GM21526 (cell line): ENCODE measurements around the gene SNX2.
A peak's percentile ranks its signal among the peaks of the same experiment; 100 is the strongest.
"Not testable (repeated sequence)": the region's sequence is repeated elsewhere in the genome, so short reads cannot be mapped to it uniquely, and the experiment has no call there.

ENCODE experiments used
- ATAC-seq: cut with Tn5 transposase; IDR thresholded peaks from one replicate; pipeline ENCODE4 v1.9.1; 2021; ENCODE audit warnings: moderate library complexity; ENCODE audit not compliant: unreplicated experiment, low FRiP score

Gene SNX2

DNA sequence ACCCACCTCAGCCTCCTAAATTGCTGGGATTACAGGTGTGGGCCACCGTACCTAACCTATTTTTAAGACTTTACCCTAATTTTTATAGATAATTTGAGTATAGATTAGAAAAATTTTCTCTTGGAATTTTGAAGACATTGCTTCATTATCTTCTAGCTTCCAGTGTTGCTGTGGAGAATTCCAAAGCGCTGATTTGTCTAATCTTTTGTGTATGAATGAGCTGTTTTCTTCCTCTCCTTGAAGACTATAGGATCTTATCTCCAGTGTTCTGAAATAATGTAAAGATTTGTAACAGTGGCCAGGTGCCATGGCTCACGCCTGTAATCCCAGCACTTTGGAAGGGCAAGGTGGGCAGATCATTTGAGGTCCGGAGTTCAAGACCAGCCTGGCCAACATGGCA lies 64.9 kb downstream of the SNX2 start:
- ATAC-seq = no peak

DNA sequence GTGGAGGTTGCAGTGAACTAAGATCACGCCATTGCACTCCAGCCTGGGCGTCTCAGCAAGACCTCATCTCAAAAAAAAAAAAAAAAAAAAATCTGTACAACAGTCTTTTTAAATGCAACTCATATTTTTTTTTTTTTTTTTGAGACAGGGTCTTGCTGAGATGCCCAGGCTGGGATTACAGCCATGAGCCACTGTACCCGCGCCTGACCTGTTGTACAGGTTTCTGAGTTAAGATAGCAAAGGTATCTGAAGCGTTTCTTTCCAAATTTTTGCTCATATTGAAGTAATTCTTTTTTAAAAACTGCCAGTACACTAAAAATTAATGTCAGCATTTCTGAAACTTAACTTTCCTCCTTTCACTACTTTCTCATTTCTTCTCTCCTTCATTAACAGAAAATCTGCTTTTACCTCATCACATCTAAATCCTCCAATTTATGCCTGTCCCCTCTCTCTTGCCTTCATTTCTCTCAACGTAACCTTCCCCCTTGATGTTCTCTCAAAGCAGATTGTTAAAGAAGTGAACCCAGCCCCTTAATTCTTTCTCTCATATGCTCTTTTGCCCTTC lies 67.2 kb downstream of the SNX2 start:
- ATAC-seq = no peak

DNA sequence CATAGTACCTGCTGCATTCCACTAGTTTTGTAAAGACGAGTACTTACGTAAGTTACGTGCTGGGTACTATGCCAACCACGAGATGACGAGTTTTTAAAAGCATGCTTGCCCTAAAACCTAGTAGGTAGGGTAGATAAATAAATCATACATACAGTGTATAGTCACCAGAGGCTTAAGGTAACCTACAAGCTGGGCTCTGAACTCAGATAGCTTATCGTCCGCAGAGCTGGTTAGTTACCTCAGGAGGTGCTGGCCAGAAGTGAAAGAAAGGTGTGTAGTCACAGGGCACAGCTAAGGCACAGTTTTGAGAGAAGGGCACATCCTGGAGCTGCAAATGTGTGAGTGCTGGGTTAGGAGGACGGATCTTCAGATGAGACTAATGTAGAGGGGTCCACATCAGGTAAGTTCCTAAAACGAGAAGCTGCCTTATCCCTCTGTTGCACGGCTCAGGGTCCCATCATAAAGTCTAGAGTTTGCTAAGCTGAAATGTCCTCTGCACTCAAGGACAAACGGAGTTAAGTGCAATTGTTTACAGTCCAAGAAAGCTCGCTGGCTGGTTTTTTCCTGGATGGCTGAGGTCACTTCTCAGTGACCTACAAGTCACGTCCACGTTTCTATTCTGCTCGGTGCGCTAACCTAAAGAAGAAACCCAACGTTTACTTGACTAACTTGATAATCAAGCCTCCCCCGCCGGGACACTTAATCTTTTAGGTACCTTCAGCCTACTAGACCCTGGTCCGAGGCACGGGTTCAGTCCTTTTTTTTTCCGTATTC lies 69.4 kb downstream of the SNX2 start:
- ATAC-seq = peak; percentile 0

DNA sequence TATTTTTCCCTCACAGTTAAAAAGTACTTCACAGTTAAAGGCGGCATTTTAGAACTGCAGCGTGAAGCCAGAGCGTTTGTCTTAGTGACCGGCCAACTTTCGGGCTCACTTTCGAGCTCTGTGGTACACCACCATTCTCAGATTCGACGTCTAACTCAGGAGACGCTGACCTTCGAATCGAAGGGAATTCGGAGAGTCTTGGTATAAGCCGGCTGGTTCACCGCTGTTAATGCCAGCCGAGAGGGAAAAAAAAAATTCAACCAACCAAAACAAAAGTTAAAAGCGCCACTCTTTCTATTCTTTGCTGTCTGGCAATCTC lies 70.0 kb downstream of the SNX2 start:
- ATAC-seq = peak; percentile 47

DNA sequence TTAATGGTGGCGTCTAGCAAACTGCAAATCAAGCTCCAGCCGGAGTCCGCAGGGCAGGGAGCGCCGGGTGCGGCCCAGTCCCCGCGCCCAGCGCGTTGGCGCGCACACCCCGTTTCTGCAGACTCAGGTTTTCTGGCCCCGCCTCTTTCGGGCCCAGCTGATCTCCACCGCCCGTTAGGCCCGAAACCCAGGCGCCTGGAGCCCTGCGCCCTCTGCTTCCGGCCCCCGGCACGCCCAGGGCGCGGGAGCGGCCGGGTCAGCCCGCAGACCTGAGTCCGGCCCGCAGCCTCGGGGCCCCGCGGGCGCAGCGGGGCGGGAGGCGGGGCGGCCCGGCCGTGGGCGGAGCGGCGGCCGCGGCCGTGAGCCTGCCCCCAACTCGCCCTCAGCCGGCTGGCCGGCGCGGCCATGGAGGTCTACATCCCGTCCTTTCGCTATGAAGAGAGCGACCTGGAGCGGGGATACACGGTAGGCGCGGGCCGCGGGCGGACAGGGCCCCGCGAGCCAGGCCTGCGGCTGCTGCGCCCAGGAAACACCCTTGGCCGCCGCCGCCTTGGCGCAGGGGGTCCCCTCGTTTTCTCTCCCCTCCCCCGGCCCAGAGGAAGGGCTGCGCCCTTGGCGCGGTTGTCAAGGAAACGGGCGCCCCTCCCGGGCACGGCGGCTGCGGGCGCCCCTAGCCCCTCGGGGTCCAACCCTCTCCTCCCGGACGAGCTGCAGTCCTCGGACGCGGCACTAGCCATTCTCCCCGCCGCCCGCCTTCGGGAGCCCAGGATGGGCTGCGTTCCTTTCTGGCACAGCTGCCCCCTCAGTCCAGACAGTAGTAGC lies 70.6 kb downstream of the SNX2 start, which contains the start of gene SNX24:
SNX24 (plus strand) TSS at position 385 of the 822 bp plus-strand sequence; CDS start at position 406, 21 bp downstream.
- ATAC-seq = peak; percentile 74

DNA sequence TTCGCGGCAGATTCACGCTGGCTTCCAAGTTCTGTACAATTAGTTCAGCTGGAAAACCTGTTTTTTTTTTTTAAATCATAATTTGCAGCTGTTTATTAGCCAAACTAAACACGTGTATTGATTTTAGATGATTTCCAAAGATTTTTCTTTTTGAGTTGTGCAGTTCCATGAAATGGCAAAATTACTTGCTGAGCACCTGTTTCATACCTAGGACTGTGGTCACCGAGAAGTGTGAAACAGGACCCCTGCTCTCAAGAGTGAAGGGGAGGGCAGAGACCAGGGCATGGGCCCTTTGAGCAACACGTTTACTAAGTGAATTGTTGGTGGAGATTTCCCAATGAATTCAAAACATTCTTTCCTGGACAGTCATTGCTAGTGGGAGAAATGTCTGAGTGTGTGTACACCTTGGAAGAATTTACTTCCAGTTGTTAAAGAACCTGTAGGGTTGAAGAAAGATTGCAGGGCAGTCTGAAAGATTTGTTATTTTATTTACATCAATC lies 71.2 kb downstream of the SNX2 start:
- ATAC-seq = no peak

DNA sequence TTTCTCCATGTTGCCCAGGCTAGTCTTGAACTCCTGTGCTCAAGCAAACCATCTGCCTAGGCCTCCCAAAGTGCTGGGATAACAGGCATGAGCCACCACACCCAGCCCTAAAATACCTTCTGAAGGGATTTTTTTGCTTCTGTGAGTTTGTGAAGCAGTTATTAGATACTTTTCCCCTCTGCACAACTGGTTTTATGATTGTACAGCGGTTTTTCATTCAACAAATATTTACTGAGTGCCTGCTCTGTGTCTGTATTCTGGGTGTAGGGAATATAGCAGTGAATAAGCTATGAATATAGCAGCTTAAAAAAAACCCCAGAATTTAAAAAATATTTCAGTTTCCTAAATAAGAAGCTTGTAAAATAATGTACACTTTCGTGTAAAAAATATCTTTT lies 72.8 kb downstream of the SNX2 start:
- ATAC-seq = no peak

DNA sequence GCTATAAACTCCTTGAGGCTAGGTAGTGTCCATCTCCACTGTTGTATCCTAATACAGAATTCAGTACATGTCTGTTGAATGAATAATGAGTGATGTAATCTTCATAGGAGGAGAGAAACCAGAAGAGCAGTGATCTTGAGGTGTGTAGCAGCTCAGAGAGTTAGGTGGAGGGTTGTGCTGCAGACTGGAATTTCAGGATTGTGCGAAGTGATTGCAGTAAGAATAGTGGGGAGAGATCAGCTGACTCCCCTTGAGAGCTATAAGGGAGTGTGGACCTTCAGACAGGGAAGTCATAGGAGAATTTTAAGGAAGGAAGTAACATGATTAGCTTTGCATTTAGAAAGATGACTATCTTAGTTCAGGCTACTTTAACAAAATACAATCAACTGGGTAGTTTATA lies 74.9 kb downstream of the SNX2 start:
- no peak for ATAC-seq

DNA sequence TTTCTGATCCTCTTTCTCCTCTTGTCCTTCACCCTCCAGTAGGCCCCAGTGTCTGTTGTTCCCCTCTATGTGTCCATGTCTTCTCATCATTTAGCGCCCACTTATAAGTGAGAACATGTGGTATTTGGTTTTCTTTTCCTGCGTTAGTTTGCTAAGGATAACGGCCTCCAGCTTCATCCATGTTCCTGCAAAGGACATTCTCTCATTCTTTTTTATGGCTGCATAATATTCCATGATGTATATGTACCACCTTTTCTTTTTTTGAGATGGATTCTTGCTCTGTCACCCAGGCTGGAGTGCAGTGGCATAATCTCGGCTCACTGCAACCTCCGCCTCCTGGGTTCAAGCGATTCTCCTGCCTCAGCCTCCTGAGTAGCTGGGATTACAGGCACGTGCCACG lies 82.7 kb downstream of the SNX2 start:
- ATAC-seq = not testable (repeated sequence)

DNA sequence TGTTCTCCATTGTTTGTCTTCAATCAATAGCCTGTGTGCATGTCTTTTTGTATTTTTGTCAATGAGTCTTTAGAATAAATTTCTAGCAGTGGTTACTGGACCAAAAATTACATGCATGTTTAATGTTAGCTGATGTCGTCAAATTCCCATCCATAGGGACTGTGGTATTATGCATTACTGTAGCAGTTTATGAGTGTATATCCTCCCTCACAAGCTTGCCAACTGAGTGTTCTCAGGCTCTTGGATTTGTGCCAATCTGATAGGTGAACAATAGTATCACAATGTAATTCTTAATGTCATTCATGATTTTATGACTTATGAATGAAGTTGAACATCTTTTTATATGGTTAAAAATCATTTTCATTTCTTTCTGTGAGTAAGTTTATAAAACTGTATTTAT lies 83.6 kb downstream of the SNX2 start:
- ATAC-seq = no peak

DNA sequence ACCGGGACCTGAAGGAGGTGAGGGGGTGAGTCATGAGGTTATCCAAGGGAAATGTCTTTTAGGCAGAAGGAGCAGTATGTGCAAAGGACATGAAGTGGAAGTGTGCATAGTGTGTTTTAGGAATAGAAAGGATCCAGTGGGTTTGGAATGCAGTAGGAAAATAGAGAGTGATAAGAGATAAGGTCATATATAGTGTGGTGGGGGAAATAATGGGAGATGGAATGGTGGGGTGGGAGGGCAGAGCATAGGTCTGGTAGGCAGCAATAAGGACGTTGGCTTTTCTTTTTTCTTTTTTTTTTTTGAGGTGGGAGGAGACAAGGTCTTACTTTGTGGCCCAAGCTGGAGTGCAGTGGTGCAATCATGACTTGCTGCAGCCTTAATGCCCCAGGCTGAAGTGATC lies 88.4 kb downstream of the SNX2 start:
- no peak for ATAC-seq

DNA sequence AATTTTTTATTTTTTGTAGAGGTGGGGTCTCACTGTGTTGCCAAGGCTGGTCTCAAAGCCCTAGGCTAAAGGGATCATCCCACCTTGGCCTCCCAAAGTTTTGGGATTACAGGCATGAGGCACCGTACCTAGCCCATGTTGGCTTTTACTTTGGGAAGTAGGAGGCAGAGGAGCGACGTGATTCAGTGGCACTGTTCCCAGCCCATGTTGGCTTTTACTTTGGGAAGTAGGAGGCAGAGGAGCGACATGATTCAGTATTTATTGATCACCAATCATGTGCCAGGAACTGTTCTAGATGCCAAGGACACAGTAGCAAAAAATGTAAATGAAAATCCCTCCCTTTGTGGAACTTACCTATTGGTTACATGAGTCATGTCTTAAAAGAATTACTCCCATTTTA lies 88.8 kb downstream of the SNX2 start:
- ATAC-seq = no peak

DNA sequence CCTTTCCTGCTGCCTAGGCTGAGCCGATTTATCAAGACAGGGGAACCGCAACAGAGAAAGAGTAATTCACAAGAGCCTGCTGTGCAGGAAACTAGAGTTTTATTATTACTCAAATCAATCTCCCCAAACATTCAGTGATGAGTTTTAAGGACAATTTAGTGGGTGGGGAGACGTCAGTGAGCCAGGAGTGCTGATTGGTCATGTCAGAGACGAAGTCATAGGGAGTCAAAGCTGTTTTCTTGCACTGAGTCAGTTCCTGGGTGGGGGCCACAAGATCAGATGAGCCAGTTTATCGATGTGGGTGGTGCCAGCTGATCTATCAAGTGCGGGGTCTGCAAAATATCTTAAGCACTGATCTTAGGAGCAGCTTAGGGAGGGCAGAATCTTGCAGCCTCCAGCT lies 89.5 kb downstream of the SNX2 start:
- ATAC-seq = no peak

DNA sequence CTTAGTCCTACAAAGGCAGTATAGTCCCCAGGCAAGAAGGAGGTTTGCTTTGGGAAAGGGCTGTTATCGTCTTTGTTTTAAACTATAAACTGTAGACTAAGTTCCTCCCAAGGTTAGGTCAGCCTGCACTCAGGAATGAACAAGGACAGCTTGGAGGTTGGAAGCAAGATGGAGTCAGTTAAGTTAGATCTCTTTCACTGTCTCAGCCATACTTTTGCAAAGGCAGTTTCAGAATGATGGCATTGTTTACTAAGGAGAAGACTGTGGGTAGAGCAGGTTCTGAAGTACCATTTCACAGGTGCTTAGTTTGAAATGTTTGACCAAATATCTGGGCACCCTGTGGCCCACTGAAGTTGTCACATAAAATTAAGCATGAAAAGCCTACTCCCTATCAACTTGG lies 90.0 kb downstream of the SNX2 start:
- ATAC-seq = no peak

DNA sequence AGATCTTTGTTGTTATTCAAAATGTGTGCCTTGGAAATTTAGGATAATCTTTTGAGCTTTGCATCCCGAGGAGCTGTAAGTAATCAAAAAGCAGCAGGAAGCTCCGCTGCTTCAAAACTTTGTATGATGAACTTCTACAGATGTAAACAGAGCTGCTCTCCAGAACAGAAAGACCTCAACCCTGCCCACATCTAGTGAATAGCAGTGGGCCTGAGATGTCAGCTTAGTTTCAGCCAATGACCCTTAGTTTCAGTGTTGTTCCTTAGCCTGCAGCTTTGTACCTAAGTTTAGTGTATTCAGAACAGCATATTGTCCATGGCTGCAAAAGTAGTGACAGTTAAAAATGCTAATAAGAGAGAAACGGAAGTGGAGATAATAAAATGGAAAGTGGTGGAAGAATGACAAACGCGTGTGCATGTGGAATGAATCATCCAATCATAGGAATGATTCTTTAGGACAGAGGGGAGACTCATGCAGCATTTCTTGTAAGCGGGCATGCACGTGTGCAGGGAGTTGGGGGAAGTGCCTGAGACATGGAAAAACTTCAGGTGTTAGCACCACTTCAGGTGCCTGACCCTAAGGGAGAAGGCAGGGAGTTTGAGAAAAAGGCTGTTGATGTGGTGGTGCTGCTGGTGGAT lies 95.5 kb downstream of the SNX2 start:
- ATAC-seq = no peak

DNA sequence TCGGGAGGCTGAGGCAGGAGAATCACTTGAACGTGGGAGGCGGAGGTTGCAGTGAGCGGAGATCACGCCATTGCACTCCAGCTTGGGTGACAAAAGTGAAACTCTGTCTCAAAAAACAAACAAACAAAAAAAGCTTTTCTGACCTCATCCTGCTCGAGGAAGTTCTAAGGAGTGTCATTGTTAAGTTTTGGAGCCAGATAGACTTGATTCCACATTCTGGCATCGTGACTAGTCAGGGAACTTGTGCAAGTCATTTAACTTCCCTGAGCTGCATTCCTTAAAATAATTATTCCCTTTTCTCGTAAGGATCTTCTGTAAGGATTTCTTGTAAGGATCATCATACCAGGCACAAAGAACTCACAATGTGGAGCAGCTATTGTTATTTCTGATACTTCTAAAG lies 96.8 kb downstream of the SNX2 start:
- ATAC-seq = no peak

DNA sequence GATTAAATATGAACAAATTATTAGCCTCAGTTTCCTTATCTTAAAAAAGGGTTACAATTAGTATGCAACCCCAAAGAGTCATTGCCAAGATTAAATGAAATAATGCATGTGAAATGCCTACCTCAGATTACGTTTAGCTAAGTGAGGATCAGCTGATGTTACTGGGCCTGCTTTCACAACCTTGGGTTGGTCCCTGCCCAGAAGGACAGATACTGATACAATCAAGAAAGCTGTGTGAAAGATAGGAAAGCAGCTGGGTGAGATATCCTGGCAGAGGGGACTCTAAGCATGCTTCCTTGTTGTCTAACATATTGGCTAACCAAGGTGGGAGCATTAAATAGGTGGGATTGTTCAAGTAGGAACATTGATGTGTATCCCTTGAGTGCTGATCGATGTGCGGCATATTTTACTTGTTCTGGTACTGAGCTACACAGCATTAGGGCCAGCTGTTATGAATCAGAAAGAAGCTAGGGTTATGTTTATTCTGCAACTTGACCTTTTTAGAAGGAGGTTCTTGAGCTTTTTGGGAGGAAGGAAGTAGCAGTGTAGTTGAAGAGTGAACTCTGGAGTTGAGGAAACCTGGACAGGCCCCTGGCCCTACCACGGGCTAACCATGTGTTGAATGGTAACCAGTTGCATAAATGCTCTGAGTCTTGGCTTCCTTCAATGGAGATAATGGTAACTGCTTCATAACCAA lies 99.4 kb downstream of the SNX2 start:
- no peak for ATAC-seq

DNA sequence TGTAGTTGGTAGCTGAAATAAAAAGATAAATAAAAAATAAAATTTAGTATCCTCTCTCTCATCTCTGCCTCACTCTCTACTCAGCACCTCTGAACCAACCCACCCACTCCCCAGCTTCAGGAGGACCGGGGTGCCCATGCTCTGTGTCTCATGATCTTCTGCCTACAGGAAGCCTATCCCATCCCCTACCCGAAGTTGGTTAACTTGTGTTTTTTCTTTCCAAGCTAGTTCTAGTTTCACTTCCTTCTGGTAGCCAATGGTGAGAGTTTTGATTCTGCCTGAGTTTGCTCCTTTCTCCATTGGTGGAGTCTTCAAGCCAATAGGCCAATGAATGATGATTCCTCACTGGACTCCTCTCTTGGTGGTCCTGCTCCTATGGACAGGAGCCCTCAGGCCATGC lies 102.6 kb downstream of the SNX2 start:
- ATAC-seq = peak; percentile 70

DNA sequence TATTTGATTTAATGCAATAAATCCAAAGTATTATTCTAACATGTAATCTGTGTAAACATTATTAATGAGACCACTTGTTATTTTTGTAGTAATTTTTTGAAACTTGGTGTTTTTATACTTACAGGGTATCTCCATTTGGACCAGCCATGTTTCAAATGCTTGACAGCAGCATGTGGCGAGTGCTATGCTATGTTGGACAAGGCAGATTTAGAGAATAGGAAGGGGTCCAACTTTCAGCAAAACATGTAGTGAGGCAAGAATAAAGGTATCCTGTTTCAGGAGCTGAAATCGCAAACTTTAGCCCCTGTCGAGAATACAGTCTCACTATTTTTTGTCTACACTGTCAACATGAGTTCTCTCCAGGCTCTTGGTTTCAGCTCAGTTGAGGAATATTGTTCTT lies 104.2 kb downstream of the SNX2 start:
- ATAC-seq = no peak
